IMR-90 (cell line): ENCODE data around the gene ORC4. TPM values are rescaled to one million over a fixed set of nuclear protein-coding genes. Genes with fewer than 3 reads are reported as not detected.

Experiments
- ATAC-seq: fragments of 200-7000 bp; cut with Tn5 transposase; 2 replicates; pipeline ENCODE4 v1.9.1; 2020; ENCODE audit warnings: low read depth, mild to moderate bottlenecking, moderate library complexity
- BruUV-seq: library from RNA; stranded (reverse); fragments of 400-500 nt; replicated peaks from 2 replicates; lab custom pipeline; 2021; lab: Mats Ljungman, UMichigan
- CTCF ChIA-PET: fragments of 300-600 bp; formaldehyde crosslinking; extraction: SDS; loops from one replicate; lab custom pipeline; 2021; ENCODE audit warnings: antibody characterized with exemption; lab: Yijun Ruan, JAX
- POLR2A ChIA-PET: fragments of 300-600 bp; sonication (Branson Sonifier 250); formaldehyde crosslinking; loops from one replicate; lab custom pipeline; 2022; ENCODE audit warnings: antibody characterized with exemption; ENCODE audit not compliant: unreplicated experiment; lab: Charles Lee
- DNase-seq: peaks from one replicate; pipeline ENCODE4 v3.0.0; 2013
- H2AFZ ChIP-seq: replicated peaks from 2 replicates; pipeline ENCODE3; 2013; ENCODE audit warnings: low read length, mild to moderate bottlenecking; ENCODE audit not compliant: poor library complexity
- H2AK5ac ChIP-seq: 2 replicates; pipeline ENCODE4 v1.6.1; 2013; ENCODE audit warnings: low read depth, low read length, inconsistent platforms
- H2AK9ac ChIP-seq: replicated peaks from 2 replicates; pipeline ENCODE3; 2013; ENCODE audit warnings: mild to moderate bottlenecking, low read depth, low read length, moderate library complexity; ENCODE audit not compliant: poor library complexity
- H2BK120ac ChIP-seq: 2 replicates; pipeline ENCODE4 v1.6.1; 2013; ENCODE audit warnings: low read depth, low read length, inconsistent platforms
- H2BK15ac ChIP-seq: 3 replicates; pipeline ENCODE4 v1.6.1; 2013; ENCODE audit warnings: low read depth, low read length, inconsistent platforms
- H2BK20ac ChIP-seq: 2 replicates; pipeline ENCODE4 v1.6.1; 2013; ENCODE audit warnings: low read depth, mild to moderate bottlenecking, inconsistent platforms, low read length, moderate library complexity
- H2BK5ac ChIP-seq: 2 replicates; pipeline ENCODE4 v1.6.1; 2013; ENCODE audit warnings: mild to moderate bottlenecking, low read depth, low read length, inconsistent platforms; ENCODE audit not compliant: poor library complexity, severe bottlenecking
- H3K14ac ChIP-seq: replicated peaks from 2 replicates; pipeline ENCODE4 v1.6.1; 2013; ENCODE audit warnings: low read depth, low read length, inconsistent platforms
- H3K18ac ChIP-seq: 2 replicates; pipeline ENCODE4 v1.6.1; 2013; ENCODE audit warnings: low read depth, low read length, control low read depth
- H3K23ac ChIP-seq: 2 replicates; pipeline ENCODE4 v1.6.1; 2013; ENCODE audit warnings: low read depth, low read length, inconsistent platforms
- H3K27ac ChIP-seq: 2 replicates; pipeline ENCODE4 v1.5.1; 2013; ENCODE audit warnings: mild to moderate bottlenecking, control low read depth, low read length; ENCODE audit not compliant: insufficient read depth
- H3K27me3 ChIP-seq: 2 replicates; pipeline ENCODE4 v1.6.1; 2013; ENCODE audit warnings: low read length; ENCODE audit not compliant: control insufficient read depth, insufficient read depth
- H3K36me3 ChIP-seq: 2 replicates; pipeline ENCODE4 v1.6.1; 2013; ENCODE audit warnings: low read length, mixed read lengths; ENCODE audit not compliant: control insufficient read depth, insufficient read depth
- H3K4ac ChIP-seq: 2 replicates; pipeline ENCODE4 v1.6.1; 2013; ENCODE audit warnings: low read depth, low read length, inconsistent platforms
- H3K4me1 ChIP-seq: 2 replicates; pipeline ENCODE4 v1.6.1; 2013; ENCODE audit warnings: low read length, mixed read lengths; ENCODE audit not compliant: control insufficient read depth, insufficient read depth
- H3K4me2 ChIP-seq: 2 replicates; pipeline ENCODE4 v1.6.1; 2013; ENCODE audit warnings: low read depth, mild to moderate bottlenecking, control low read depth, low read length, moderate library complexity
- H3K4me3 ChIP-seq: 2 replicates; pipeline ENCODE4 v1.5.1; 2013; ENCODE audit warnings: low read depth, mild to moderate bottlenecking, control low read depth, low read length, moderate library complexity; ENCODE audit not compliant: insufficient read depth
- H3K56ac ChIP-seq: 2 replicates; pipeline ENCODE4 v1.6.1; 2013; ENCODE audit warnings: low read length, inconsistent platforms; ENCODE audit not compliant: insufficient read depth; ENCODE audit errors: extremely low read depth
- H3K79me1 ChIP-seq, 2 experiments: 2 replicates each; pipeline ENCODE4 v1.6.1; 2013; ENCODE audit warnings: low read length in 2 of 2, inconsistent platforms in 1 of 2, low read depth in 1 of 2
- H3K9ac ChIP-seq: 2 replicates; pipeline ENCODE4 v1.6.1; 2013; ENCODE audit warnings: low read depth, low read length, control low read depth
- H3K9me1 ChIP-seq: 2 replicates; pipeline ENCODE4 v1.6.1; 2013; ENCODE audit warnings: low read length, inconsistent platforms; ENCODE audit not compliant: insufficient read depth
- H3K9me3 ChIP-seq: 2 replicates; pipeline ENCODE4 v1.6.1; 2013; ENCODE audit warnings: low read length; ENCODE audit not compliant: control insufficient read depth, insufficient read depth
- H4K20me1 ChIP-seq: 2 replicates; pipeline ENCODE4 v1.6.1; 2013; ENCODE audit warnings: low read length, inconsistent platforms; ENCODE audit not compliant: insufficient read depth
- H4K5ac ChIP-seq: 2 replicates; pipeline ENCODE4 v1.6.1; 2013; ENCODE audit warnings: mild to moderate bottlenecking, low read depth, low read length, control low read depth
- H4K8ac ChIP-seq, 2 experiments: 2 replicates each; pipeline ENCODE4 v1.6.1; 2013; ENCODE audit warnings: low read depth in 2 of 2, low read length in 2 of 2, control low read depth in 1 of 2, inconsistent platforms in 1 of 2
- H4K91ac ChIP-seq: 2 replicates; pipeline ENCODE4 v1.6.1; 2013; ENCODE audit warnings: low read depth, low read length, inconsistent platforms; ENCODE audit not compliant: insufficient read depth
- ELK1 ChIP-seq: fragments of 150-350 bp; IDR thresholded peaks from 2 replicates; pipeline ENCODE4 v1.6.1; 2016; ENCODE audit warnings: low read depth, mild to moderate bottlenecking, low read length, moderate library complexity, borderline replicate concordance
- MAFK ChIP-seq: IDR thresholded peaks from 2 replicates; pipeline ENCODE4 v1.6.1; 2012; ENCODE audit warnings: low read depth, low read length, improper control_type of control experiment
- WGBS, 2 experiments: methylation state at CpG; one replicate each; pipeline versions ENCODE4 v1.1.5 to v1.1.7; 2013; ENCODE audit warnings: missing lambda C conversion rate in 2 of 2; ENCODE audit not compliant: insufficient read length in 1 of 2; ENCODE audit errors: extremely low coverage in 2 of 2; 5-methylcytosine and 5-hydroxymethylcytosine counted together
- dilution Hi-C: fragments of 300-500 bp; cut with HindIII; formaldehyde crosslinking; loops from one replicate; pipeline ENCODE4 v1.14.3; 2018; ENCODE audit warnings: low sequenced_read_pairs; ENCODE audit not compliant: unreplicated experiment
- in situ Hi-C: fragments of 300-500 bp; cut with MboI; formaldehyde crosslinking; loops from 3 replicates; pipeline ENCODE4 v1.14.3; 2019; ENCODE audit warnings: low sequenced_read_pairs, inconsistent platforms, mixed read lengths
- intact Hi-C: fragments of 100-400 bp; cut with micrococcal nuclease; formaldehyde crosslinking; loops from 2 replicates; pipeline ENCODE4 v1.10.0; 2022
- polyA plus RNA-seq, 3 experiments: library from polyadenylated mRNA; depleted of rRNA; stranded (reverse); fragments of >200 nt; gene quantifications; 2 replicates each; pipeline ENCODE4 v1.2.3, GENCODE V29; 2012; ENCODE audit warnings: low replicate concordance in 1 of 3
- total RNA-seq: library from RNA; depleted of rRNA; stranded (reverse); fragments of >200 nt; gene quantifications from 2 replicates; pipeline ENCODE4 v1.2.3, GENCODE V29; 2012

Gene ORC4
- total and polyA plus RNA-seq, 2 of the 4 experiments (the other 2 are of a cell fraction): 20.6 to 23.5 TPM

- ChIA-PET POLR2A (no interaction called here), CTCF (no interaction called here)
- BruUV-seq: no TSS peak
Measured at GRCh38 chr2:148058641-148059040, 38.1 kb upstream of the ORC4 start.

More at GRCh38 chr2:148058641-148059040, 38.1 kb upstream of the ORC4 start:
- Histone ChIP-seq H4K91ac (no peak overlapping the region), H3K4me1 (no peaks in the 10 kb centered on the region), H3K23ac (no peak overlapping the region), H3K4me3 (no peak overlapping the region), H2AK9ac (no peak overlapping the region), H4K20me1 (no peaks in the 10 kb centered on the region), H3K36me3 (peaks cover 5% of the 10 kb centered on the region), H3K18ac (no peak overlapping the region), H3K27ac (no peak overlapping the region), H2BK5ac (peak overlapping the region; percentile 62), H3K14ac (no peak overlapping the region), H4K8ac (no peak overlapping the region), H3K9me1 (no peaks in the 10 kb centered on the region), H3K9me3 (no peaks in the 10 kb centered on the region), H2BK120ac (no peak overlapping the region), H3K79me1 (peaks cover 16% of the 10 kb centered on the region in 2 experiments), H2AK5ac (no peak overlapping the region), H3K4me2 (no peak overlapping the region; the same call in 1 of the 2 replicates), H2BK15ac (no peak overlapping the region), H4K5ac (no peak overlapping the region), H3K27me3 (no peaks in the 10 kb centered on the region), H3K56ac (no peak overlapping the region), H3K4ac (no peak overlapping the region), H2AFZ (no peak overlapping the region), H3K9ac (no peak overlapping the region), H2BK20ac (no peak overlapping the region)
- DNase-seq (peak; percentile 60), ATAC-seq (peak; percentile 72)
- WGBS, 2 experiments: no CpG with 5 or more reads among the region's 1 CpG
- TF ChIP-seq ELK1 (no peak), MAFK (peak; percentile 66)
- intact Hi-C loops: loop anchor here (1.0 kb wide), 1 partner anchor 30 kb away; no protein-coding TSS in a partner anchor
- dilution Hi-C loops: no loop called here
- in situ Hi-C loops: no loop called here
